GM18519 (cell line): Measurements from ENCODE around the gene CHMP6.
"Not testable (repeated sequence)": the region's sequence is repeated elsewhere in the genome, so short reads cannot be mapped to it uniquely, and the experiment has no call there.

Source experiments
- ATAC-seq: cut with Tn5 transposase; IDR thresholded peaks from one replicate; pipeline ENCODE4 v1.9.1; 2021; ENCODE audit warnings: mild to moderate bottlenecking, moderate library complexity; ENCODE audit not compliant: unreplicated experiment, low FRiP score

The CHMP6 gene

GRCh38 chr17:81027591-81028505 lies 36.2 kb downstream of the CHMP6 start:
- no peak for ATAC-seq

DNA sequence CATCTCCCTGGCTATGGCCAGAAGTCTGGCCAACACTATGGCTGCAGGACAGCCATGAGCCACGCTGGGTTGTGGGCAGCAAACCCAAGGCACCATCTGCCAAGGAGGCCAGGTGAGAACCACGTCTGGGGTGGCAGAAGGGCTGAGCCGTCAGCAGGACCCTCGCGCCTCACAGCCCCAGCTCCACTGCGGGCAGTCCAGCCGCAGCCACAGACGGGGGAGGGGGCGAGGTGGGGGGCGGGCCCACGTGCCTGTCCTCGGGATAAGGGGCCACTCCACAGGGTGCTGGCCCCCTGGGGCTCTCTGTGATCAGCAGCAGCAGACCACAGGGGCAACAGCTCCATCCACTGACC lies 36.8 kb downstream of the CHMP6 start:
- ATAC-seq, result no peak

GRCh38 chr17:81029859-81030258 lies 38.2 kb downstream of the CHMP6 start:
- ATAC-seq, result no peak

GRCh38 chr17:81030312-81030711 lies 38.7 kb downstream of the CHMP6 start:
- not testable (repeated sequence) for ATAC-seq

DNA sequence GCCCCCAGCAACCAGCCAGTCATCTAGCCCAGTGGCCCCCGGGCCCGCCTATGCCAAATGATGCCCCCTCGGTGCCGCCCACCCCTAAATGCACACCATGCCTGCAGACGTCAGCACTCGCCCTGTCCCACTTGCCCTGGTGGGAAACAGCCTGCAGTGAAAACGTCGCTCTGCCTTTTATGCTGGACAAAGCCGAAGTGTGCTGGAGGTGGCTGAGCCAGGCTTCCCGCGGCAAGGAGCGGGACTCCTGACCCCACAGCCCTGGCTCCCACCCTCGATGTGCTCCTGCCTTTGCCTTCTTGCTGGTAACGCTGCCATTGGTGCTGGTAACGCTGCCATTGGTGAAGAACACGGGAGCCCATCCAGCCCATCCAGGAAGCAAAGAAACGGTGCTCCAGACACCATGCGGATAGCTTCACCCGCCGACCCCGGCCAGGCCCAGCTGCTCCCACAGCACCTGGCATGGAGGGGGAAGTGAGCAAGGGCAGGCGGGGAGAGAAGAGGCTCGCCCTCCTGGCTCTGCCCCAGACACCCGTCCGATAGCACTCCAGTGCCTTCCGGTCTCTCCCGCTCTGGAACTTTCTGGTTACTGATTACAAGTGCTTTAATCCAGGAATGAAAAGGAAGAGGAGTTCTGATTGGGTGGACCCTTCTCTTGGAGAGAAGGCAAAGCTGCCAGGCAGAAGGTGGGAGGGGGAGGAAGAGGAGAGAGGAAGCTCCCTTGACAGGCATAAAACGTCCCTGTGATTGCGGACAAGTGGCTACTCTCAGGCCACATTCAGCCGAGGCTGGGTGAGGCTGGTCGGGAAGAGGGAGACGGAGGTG lies 39.3 kb downstream of the CHMP6 start:
- ATAC-seq, result no peak

DNA sequence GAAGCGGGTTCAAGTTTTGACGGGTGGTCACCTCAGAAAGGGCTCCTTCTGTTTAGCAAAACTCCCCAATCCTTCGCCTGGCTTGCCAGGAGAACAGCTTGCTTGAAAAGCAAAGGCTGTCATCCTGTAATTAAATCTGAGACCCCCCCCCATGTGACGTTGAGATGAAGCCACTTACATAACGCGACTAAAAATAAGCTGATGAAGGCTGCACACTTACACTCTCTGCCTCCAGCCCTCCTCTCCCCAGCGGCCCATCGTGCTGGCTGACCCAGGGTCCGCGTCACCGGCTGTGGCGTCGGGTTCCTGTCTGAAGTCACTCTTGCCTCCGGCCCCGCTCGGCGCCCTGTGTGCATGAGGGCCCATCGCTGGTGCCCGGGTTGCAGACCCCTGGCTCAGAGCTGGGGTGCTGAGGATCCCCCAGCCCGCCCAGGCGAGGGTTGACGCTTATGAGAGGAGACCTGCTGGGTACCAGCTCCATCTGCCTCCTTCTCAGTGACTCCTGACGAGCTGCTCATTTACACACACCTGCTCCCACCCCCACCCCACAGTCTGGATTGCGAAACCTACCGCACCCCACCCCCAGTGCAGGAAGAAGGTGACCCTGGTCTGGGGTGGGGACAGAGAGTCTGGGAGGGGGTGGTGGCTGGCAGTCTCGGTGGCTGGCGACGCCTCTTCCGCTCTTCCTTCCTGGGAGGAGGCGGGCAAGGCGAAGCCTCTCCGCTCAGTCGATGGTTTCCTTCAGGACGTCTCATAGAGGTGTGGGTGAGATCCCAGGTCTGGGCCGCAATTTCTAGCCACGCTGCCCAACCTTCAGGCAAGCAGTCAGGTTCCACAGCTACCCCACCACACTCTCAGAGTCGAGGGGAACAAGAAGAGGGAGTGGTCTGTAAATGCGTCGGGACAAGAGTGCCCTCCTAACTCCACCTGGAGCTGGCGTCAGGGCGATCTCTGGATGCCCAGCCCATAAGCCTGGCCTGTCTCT lies 40.2 kb downstream of the CHMP6 start:
- no peak for ATAC-seq

- no peak for ATAC-seq
These were observed 41.2 kb downstream of the CHMP6 start for GRCh38 chr17:81032641-81033480.

DNA sequence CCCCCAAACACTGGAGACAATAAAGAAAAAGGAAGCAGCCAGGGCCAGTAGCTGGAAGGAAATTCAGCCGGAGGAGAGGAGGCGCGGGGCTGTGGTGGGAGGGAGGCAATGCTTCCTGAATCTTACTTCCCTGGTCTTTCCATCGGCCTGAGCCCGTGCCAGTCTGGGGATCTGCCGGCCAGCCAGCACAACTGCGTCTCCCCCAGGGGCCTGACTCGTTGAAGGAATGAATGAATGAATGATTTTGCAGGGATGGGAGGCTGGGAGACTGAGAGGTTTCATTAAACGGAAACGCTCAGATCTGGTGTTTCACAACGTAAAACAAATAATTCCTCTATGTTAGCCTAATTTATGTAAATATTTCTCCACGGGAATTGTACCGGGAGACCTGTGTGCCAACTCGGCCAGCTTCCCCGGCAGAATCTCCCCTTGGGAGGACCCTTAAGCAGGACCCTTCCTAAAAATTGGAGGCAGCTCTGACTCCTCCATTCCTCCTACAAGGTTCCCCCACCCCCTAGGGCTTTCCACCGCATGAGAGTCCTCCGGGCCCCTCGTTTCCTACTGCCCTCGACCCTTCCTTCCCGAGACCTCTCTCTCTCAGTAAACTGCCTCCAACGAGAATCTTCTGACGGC lies 42.0 kb downstream of the CHMP6 start:
- no peak for ATAC-seq

GRCh38 chr17:81034168-81034777 lies 42.6 kb downstream of the CHMP6 start:
- no peak for ATAC-seq

GRCh38 chr17:81034779-81035520 lies 43.3 kb downstream of the CHMP6 start, which contains the start of gene BAIAP2:
Gene BAIAP2 (plus strand): TSS chr17:81035151. CDS start chr17:81035255, 104 bp downstream.
- no peak for ATAC-seq

DNA sequence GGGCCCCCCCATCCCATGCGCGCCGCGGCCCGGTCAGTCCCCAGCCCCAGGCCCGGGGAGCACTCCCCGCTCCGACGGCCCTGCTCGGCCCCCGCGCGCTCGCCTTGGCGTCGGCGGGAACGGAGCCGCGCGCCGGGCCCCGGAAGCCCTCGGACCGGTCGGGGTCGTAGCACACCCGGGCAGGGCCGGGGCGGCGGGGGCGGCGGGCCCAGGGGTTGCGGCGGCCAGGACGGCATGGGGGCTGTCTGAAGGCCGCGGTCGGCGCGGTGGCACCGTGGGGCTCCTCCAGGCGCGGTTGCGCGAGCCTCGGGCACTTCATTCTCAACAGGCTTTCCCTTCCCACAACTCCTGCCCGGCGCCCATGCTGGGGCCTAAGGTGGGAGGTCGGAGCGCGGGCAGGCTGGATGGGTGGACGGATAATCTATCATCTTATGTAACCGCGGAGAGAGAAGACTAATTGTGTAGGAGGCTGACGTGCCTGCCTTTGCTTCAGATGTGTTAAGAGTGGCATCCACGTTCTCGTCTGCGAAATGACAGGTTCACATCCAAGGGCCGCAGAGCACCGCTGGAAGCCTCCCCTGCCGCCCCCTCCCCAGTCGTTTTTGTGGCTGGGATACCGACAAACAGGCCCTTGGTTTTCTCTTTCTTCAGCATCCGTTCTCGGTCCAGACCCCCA lies 44.0 kb downstream of the CHMP6 start:
- no peak for ATAC-seq

GRCh38 chr17:81036197-81036941 lies 44.7 kb downstream of the CHMP6 start:
- ATAC-seq, result no peak

GRCh38 chr17:81037026-81037797 lies 45.6 kb downstream of the CHMP6 start:
- ATAC-seq, result no peak

DNA sequence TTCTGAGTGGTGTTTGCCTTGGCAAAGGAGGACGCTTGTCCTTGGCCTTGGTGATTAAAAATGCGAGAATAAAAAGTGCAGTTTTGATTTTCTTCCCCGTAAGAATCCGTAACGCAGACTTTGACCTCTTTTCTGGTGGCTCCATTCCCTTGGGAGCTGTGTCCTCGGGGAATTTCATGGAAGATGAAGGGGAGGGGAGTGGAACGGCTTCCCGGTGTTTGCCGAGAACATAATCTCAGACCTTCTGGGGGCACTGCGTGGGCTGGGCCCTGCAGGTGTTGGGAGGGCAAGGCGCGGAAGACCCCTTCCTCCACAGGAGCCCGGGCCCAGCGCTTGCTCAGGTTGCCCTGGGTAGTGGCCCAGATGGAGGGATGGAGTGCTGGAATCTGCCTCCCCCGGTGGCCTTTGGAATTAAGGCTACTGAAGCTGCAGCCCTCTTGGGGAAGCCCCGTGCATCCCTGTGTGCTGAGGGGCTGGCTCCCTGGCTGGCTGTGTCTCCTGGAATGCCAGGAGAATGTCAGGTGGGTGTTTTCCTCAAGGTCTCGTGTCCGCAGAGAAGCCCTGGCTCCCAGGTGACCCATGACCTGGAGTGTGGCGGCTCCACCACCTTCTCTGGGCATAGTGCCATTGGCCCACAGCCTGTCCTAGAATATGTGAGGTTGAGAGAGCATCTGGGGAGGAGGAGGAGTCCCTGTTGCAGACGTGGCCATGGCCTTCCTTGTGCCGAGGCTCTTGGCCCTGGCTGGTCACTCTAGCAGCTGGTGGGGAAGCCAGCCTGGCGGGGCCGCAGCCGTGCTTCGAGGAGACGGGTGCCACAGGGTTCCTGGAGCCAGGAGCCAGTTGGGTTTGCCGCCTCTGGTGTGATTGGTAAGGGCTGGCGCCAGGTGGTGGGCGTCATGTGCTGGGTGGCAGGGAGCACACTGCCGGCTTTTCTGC lies 46.4 kb downstream of the CHMP6 start:
- no peak for ATAC-seq

- no peak for ATAC-seq
These were observed 47.5 kb downstream of the CHMP6 start for GRCh38 chr17:81039096-81039495.
